WTC11 (cell line): ENCODE measurements around the gene ERCC4. TPM values are rescaled to one million over a fixed set of nuclear protein-coding genes. Genes with fewer than 3 reads are reported as not detected.

Source experiments
- ATAC-seq: fragments of 200-7000 bp; cut with Tn5 transposase; 2 replicates; pipeline ENCODE4 v1.10.0; 2021; ENCODE audit warnings: mild to moderate bottlenecking, moderate library complexity
- CTCF ChIA-PET: fragments of 300-600 bp; sonication (Branson Sonifier 250); formaldehyde crosslinking; loops from one replicate; lab custom pipeline; 2021; ENCODE audit warnings: antibody characterized with exemption; lab: Charles Lee
- POLR2A ChIA-PET: fragments of 350-600 bp; sonication (Branson Sonifier 250); formaldehyde crosslinking; loops from one replicate; lab custom pipeline; 2021; ENCODE audit warnings: antibody characterized with exemption; lab: Charles Lee
- DNase-seq: peaks from one replicate; pipeline ENCODE4 v3.0.0; 2021; ENCODE audit warnings: low spot score
- H3K27ac Mint-ChIP-seq: 2 replicates; pipeline ENCODE4 v1.8.0; 2021; ENCODE audit warnings: mixed read lengths
- H3K27me3 Mint-ChIP-seq: 2 replicates; pipeline ENCODE4 v1.8.0; 2021; ENCODE audit warnings: low read depth, mild to moderate bottlenecking, moderate library complexity, mixed read lengths
- H3K36me3 Mint-ChIP-seq: 2 replicates; pipeline ENCODE4 v1.8.0; 2021; ENCODE audit warnings: mixed read lengths
- H3K4me1 Mint-ChIP-seq: 2 replicates; pipeline ENCODE4 v1.8.0; 2022; ENCODE audit warnings: mixed read lengths
- H3K4me3 Mint-ChIP-seq: 2 replicates; pipeline ENCODE4 v1.8.0; 2021; ENCODE audit warnings: mild to moderate bottlenecking, moderate library complexity, mixed read lengths
- H3K9me3 Mint-ChIP-seq: 2 replicates; pipeline ENCODE4 v1.8.0; 2021; ENCODE audit warnings: mixed read lengths
- AR ChIP-seq: fragments of 250-450 bp; sonication (Bioruptor Pico); IDR thresholded peaks from 2 replicates; pipeline ENCODE4 v1.9.0; 2021; ENCODE audit warnings: mild to moderate bottlenecking
- ATF1 ChIP-seq: sonication (generic); formaldehyde crosslinking; IDR thresholded peaks from 2 replicates; pipeline ENCODE4 v1.8.1; 2023; ENCODE audit warnings: mild to moderate bottlenecking, moderate library complexity, missing genetic modification reagents
- ATF3 ChIP-seq: sonication (generic); formaldehyde crosslinking; conservative IDR thresholded peaks from 2 replicates; pipeline ENCODE4 v1.8.1; 2022; ENCODE audit warnings: mild to moderate bottlenecking, missing genetic modification reagents
- ATF6 ChIP-seq: sonication (generic); formaldehyde crosslinking; IDR thresholded peaks from 2 replicates; pipeline ENCODE4 v1.8.1; 2023; ENCODE audit warnings: mild to moderate bottlenecking, missing genetic modification reagents
- E2F1 ChIP-seq: sonication (generic); formaldehyde crosslinking; IDR thresholded peaks from 2 replicates; pipeline ENCODE4 v1.8.0; 2022; ENCODE audit warnings: mild to moderate bottlenecking, missing genetic modification reagents
- FOXK1 ChIP-seq: sonication (generic); formaldehyde crosslinking; IDR thresholded peaks from 2 replicates; pipeline ENCODE4 v1.8.0; 2022; ENCODE audit warnings: mild to moderate bottlenecking, moderate library complexity, missing genetic modification reagents
- KAT7 ChIP-seq: sonication (generic); formaldehyde crosslinking; IDR thresholded peaks from 2 replicates; pipeline ENCODE4 v1.8.1; 2023; ENCODE audit warnings: missing genetic modification reagents, mild to moderate bottlenecking, borderline replicate concordance
- MYBL2 ChIP-seq: sonication (generic); formaldehyde crosslinking; IDR thresholded peaks from 2 replicates; pipeline ENCODE4 v1.8.1; 2023; ENCODE audit warnings: mild to moderate bottlenecking, moderate library complexity, missing genetic modification reagents
- NR1H2 ChIP-seq: sonication (generic); formaldehyde crosslinking; IDR thresholded peaks from 2 replicates; pipeline ENCODE4 v1.9.0; 2021; ENCODE audit warnings: mild to moderate bottlenecking, moderate library complexity, missing genetic modification reagents
- RORB ChIP-seq: fragments of 250-450 bp; sonication (Bioruptor Pico); IDR thresholded peaks from 2 replicates; pipeline ENCODE4 v1.9.0; 2021; ENCODE audit warnings: mild to moderate bottlenecking
- SOX15 ChIP-seq: fragments of 250-450 bp; sonication (Bioruptor Pico); IDR thresholded peaks from 2 replicates; pipeline ENCODE4 v1.9.0; 2021; ENCODE audit warnings: mild to moderate bottlenecking
- ZNF121 ChIP-seq: sonication (generic); formaldehyde crosslinking; IDR thresholded peaks from 2 replicates; pipeline ENCODE4 v1.8.0; 2023; ENCODE audit warnings: missing genetic modification reagents
- ZNF138 ChIP-seq: sonication (generic); formaldehyde crosslinking; conservative IDR thresholded peaks from 2 replicates; pipeline ENCODE4 v1.8.1; 2022; ENCODE audit warnings: mild to moderate bottlenecking, moderate library complexity, missing genetic modification reagents
- ZNF281 ChIP-seq: sonication (generic); formaldehyde crosslinking; IDR thresholded peaks from 2 replicates; pipeline ENCODE4 v1.8.0; 2023; ENCODE audit warnings: mild to moderate bottlenecking, missing genetic modification reagents
- ZNF396 ChIP-seq: fragments of 250-450 bp; sonication (Bioruptor Pico); IDR thresholded peaks from 2 replicates; pipeline ENCODE4 v1.8.0; 2021; ENCODE audit warnings: mild to moderate bottlenecking, moderate library complexity, borderline replicate concordance
- ZNF671 ChIP-seq: fragments of 250-450 bp; sonication (Bioruptor Pico); IDR thresholded peaks from 2 replicates; pipeline ENCODE4 v1.8.0; 2021; ENCODE audit warnings: mild to moderate bottlenecking
- total RNA-seq: library from RNA; stranded (reverse); gene quantifications from 3 replicates; pipeline ENCODE4 v1.2.3, GENCODE V29; 2021
- TF ChIP-seq, protein P1 (sequence below): sonication (generic); formaldehyde crosslinking; IDR thresholded peaks from 2 replicates; pipeline ENCODE4 v1.8.0; 2023; ENCODE audit warnings: missing genetic modification reagents
- TF ChIP-seq, protein P2 (sequence below): sonication (generic); formaldehyde crosslinking; IDR thresholded peaks from 2 replicates; pipeline ENCODE4 v1.8.0; 2022; ENCODE audit warnings: mild to moderate bottlenecking, missing genetic modification reagents
- TF ChIP-seq, protein P3 (sequence below): sonication (generic); formaldehyde crosslinking; IDR thresholded peaks from 2 replicates; pipeline ENCODE4 v1.8.0; 2023; ENCODE audit warnings: missing genetic modification reagents, mild to moderate bottlenecking, borderline replicate concordance

ERCC4 gene
- total RNA-seq, 1 experiment from 2014 or later: 12.1 TPM

DNA sequence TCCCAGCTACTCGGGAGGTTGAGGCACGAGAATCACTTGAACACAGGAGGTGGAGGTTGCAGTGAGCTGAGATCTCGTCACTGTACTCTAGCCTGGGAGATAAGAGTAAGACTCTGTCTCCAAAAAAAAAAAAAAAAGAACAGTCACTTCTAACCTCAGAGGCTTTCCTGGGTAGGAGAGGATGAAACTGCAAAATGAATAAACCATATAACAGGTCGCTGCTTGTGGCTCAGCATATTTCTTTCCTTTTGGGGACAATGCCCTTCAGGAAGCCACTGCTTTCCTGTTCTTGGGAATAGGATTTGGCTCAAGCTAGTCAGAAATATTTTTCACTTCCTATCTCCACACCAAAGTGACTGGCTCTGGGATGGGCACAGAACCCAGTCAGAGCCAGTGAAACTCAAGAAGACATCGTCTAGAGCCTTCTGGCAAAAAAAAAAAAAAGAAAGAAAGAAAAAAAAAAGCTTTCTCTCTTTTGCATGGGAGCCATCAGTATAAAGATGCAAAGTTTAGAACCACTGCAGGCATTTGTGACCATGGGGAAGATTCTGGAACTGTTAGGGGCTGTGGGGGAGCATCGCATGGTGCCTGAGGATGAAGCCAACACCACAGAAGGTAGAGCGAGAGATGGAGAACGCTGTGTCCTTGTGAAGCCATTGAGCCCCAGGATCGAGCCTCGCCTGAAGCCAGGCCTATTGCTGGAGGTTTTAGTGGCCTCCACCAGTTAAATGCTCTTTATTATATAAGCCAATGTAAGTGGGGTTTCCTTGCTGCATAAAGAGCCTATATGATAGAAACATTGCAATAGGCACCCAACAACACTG is 79.3 kb downstream of the ERCC4 start:
- DNase-seq (no peak), ATAC-seq (no peak)
- ChIA-PET CTCF (no interaction called here), POLR2A (no interaction called here)
- Mint-ChIP-seq H3K36me3 (no peaks in the 10 kb centered on the region), H3K27ac (no peak overlapping the region), H3K9me3 (no peaks in the 10 kb centered on the region), H3K4me3 (no peak overlapping the region), H3K27me3 (peaks cover 3% of the 10 kb centered on the region; the same call in 1 of the 2 replicates), H3K4me1 (peaks cover 29% of the 10 kb centered on the region)
- no peak for TF ChIP-seq ZNF138 (CRISPR knock-in tag)
- no peak for TF ChIP-seq ATF1 (CRISPR knock-in tag)
- no peak for TF ChIP-seq AR (CRISPR knock-in tag)
- TF ChIP-seq E2F1 (CRISPR knock-in tag): no peak
- no peak for TF ChIP-seq MYBL2
- TF ChIP-seq NR1H2 (CRISPR knock-in tag): no peak
- no peak for TF ChIP-seq ATF3 (CRISPR knock-in tag)
- TF ChIP-seq, protein P1, sequence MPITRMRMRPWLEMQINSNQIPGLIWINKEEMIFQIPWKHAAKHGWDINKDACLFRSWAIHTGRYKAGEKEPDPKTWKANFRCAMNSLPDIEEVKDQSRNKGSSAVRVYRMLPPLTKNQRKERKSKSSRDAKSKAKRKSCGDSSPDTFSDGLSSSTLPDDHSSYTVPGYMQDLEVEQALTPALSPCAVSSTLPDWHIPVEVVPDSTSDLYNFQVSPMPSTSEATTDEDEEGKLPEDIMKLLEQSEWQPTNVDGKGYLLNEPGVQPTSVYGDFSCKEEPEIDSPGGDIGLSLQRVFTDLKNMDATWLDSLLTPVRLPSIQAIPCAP (CRISPR knock-in tag): no peak
- no peak for TF ChIP-seq ZNF671 (CRISPR knock-in tag)
- no peak for TF ChIP-seq FOXK1 (CRISPR knock-in tag)
- TF ChIP-seq KAT7 (CRISPR knock-in tag): no peak

DNA sequence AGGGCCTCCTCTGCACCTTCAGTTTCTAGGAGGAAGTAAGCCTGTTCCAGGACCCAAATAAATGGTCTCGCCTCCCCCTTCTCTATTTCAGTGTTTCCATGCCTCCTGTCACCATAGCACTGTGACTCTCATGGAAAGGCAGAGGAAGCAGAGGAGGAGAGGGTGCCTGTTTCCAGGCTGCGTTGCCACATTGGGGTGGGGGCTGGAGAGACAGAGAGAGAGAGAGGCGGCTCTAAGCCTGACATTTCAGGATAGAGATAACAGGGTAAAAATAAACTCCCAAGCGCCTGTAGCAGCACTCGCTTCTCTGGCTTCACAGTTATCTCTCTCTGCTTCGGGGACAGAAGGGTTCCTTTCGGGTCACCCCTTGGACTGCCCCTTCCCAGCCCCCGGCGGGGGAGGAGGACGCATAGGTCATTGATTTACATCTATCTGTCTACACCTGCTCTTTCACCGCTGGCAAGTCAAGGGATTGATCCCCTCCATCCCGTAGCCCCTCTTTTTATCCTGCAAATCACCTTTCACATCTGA is 80.0 kb downstream of the ERCC4 start:
- no peak overlapping the region for H3K4me3 Mint-ChIP-seq
- no peaks in the 10 kb centered on the region for H3K36me3 Mint-ChIP-seq
- H3K27me3 Mint-ChIP-seq: peaks cover 3% of the 10 kb centered on the region; the same call in 1 of the 2 replicates
- H3K9me3 Mint-ChIP-seq: no peaks in the 10 kb centered on the region
- ChIA-PET POLR2A (no interaction called here), CTCF (no interaction called here)
- DNase-seq (no peak), ATAC-seq (no peak)
- H3K27ac Mint-ChIP-seq: no peak overlapping the region
- peaks cover 22% of the 10 kb centered on the region for H3K4me1 Mint-ChIP-seq
- no peak for TF ChIP-seq SOX15 (CRISPR knock-in tag)
- TF ChIP-seq ZNF396 (CRISPR knock-in tag): no peak
- TF ChIP-seq ATF6 (CRISPR knock-in tag): no peak
- no peak for TF ChIP-seq ZNF281 (CRISPR knock-in tag)
- TF ChIP-seq RORB: no peak
- TF ChIP-seq, protein P2, sequence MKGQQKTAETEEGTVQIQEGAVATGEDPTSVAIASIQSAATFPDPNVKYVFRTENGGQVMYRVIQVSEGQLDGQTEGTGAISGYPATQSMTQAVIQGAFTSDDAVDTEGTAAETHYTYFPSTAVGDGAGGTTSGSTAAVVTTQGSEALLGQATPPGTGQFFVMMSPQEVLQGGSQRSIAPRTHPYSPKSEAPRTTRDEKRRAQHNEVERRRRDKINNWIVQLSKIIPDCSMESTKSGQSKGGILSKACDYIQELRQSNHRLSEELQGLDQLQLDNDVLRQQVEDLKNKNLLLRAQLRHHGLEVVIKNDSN (CRISPR knock-in tag): no peak
- no peak for TF ChIP-seq ZNF121 (CRISPR knock-in tag)
- TF ChIP-seq, protein P3, sequence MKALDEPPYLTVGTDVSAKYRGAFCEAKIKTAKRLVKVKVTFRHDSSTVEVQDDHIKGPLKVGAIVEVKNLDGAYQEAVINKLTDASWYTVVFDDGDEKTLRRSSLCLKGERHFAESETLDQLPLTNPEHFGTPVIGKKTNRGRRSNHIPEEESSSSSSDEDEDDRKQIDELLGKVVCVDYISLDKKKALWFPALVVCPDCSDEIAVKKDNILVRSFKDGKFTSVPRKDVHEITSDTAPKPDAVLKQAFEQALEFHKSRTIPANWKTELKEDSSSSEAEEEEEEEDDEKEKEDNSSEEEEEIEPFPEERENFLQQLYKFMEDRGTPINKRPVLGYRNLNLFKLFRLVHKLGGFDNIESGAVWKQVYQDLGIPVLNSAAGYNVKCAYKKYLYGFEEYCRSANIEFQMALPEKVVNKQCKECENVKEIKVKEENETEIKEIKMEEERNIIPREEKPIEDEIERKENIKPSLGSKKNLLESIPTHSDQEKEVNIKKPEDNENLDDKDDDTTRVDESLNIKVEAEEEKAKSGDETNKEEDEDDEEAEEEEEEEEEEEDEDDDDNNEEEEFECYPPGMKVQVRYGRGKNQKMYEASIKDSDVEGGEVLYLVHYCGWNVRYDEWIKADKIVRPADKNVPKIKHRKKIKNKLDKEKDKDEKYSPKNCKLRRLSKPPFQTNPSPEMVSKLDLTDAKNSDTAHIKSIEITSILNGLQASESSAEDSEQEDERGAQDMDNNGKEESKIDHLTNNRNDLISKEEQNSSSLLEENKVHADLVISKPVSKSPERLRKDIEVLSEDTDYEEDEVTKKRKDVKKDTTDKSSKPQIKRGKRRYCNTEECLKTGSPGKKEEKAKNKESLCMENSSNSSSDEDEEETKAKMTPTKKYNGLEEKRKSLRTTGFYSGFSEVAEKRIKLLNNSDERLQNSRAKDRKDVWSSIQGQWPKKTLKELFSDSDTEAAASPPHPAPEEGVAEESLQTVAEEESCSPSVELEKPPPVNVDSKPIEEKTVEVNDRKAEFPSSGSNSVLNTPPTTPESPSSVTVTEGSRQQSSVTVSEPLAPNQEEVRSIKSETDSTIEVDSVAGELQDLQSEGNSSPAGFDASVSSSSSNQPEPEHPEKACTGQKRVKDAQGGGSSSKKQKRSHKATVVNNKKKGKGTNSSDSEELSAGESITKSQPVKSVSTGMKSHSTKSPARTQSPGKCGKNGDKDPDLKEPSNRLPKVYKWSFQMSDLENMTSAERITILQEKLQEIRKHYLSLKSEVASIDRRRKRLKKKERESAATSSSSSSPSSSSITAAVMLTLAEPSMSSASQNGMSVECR (CRISPR knock-in tag): no peak
